ENCODE data around the gene GLYR1.

DNA sequence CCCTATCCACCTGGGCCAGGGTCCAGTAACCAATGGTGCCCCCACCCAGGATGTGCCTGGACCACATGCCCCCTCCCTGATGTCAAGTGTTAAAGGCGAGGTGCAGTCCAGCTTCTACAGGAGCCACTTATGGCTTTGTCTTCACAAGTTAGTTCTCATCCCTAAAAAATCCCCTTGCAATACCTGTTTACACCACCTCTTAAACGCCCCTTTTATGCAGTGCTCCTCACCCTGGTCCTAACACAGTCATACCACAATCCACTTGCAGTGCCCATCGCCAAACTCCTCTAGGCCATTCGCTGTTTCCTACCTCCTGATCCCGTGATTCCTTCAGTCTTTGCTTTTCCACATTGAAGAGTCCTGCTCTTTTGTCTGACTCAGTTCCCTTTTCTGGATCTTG is 7.1 kb downstream of the GLYR1 start:
- no peak for TF ChIP-seq POLR2A (IDR thresholded peaks at IDR 0.05)
- TF ChIP-seq, protein P1, sequence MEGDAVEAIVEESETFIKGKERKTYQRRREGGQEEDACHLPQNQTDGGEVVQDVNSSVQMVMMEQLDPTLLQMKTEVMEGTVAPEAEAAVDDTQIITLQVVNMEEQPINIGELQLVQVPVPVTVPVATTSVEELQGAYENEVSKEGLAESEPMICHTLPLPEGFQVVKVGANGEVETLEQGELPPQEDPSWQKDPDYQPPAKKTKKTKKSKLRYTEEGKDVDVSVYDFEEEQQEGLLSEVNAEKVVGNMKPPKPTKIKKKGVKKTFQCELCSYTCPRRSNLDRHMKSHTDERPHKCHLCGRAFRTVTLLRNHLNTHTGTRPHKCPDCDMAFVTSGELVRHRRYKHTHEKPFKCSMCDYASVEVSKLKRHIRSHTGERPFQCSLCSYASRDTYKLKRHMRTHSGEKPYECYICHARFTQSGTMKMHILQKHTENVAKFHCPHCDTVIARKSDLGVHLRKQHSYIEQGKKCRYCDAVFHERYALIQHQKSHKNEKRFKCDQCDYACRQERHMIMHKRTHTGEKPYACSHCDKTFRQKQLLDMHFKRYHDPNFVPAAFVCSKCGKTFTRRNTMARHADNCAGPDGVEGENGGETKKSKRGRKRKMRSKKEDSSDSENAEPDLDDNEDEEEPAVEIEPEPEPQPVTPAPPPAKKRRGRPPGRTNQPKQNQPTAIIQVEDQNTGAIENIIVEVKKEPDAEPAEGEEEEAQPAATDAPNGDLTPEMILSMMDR (IDR thresholded peaks at IDR 0.05): no peak

Data from lower leg skin (tissue), 3 donors.